Activated CD4-positive, alpha-beta T cell treated with anti-CD3 and anti-CD28 coated beads for 36 hours (primary cell): ENCODE measurements around the gene COL4A4. TPM values are rescaled to one million over a fixed set of nuclear protein-coding genes. Genes with fewer than 3 reads are reported as not detected.

Source experiments
- ATAC-seq: fragments of 200-7000 bp; cut with Tn5 transposase; one replicate; pipeline ENCODE4 v1.10.0; 2021; ENCODE audit warnings: mild to moderate bottlenecking, moderate library complexity
- CTCF ChIA-PET: fragments of 350-600 bp; sonication (Branson Sonifier 250); formaldehyde crosslinking; loops from one replicate; lab custom pipeline; 2021; ENCODE audit warnings: antibody characterized with exemption; lab: Charles Lee
- POLR2A ChIA-PET: fragments of 350-600 bp; sonication (Branson Sonifier 250); formaldehyde crosslinking; loops from one replicate; lab custom pipeline; 2021; ENCODE audit warnings: antibody characterized with exemption, inconsistent platforms; lab: Charles Lee
- DNase-seq: peaks from one replicate; pipeline ENCODE4 v3.0.0-alpha.2; 2020
- H3K27ac Mint-ChIP-seq: one replicate; pipeline ENCODE4 v1.8.0; 2021; ENCODE audit warnings: mixed read lengths
- H3K27me3 Mint-ChIP-seq: one replicate; pipeline ENCODE4 v1.8.0; 2021; ENCODE audit warnings: mixed read lengths
- H3K36me3 Mint-ChIP-seq: one replicate; pipeline ENCODE4 v1.8.0; 2021; ENCODE audit warnings: low read depth, mixed read lengths
- H3K4me1 Mint-ChIP-seq: one replicate; pipeline ENCODE4 v1.8.0; 2021; ENCODE audit warnings: mixed read lengths
- H3K4me3 Mint-ChIP-seq: one replicate; pipeline ENCODE4 v1.8.0; 2021; ENCODE audit warnings: mild to moderate bottlenecking, moderate library complexity, mixed read lengths
- H3K9me3 Mint-ChIP-seq: one replicate; pipeline ENCODE4 v1.8.0; 2021; ENCODE audit warnings: low read depth, mixed read lengths
- intact Hi-C, 2 experiments: fragments of 100-400 bp; cut with DNase I in 1 of 2; cut with micrococcal nuclease in 1 of 2; formaldehyde crosslinking; loops; one replicate each; pipeline versions ENCODE4 v1.14.2 to v1.15.1; 2022 to 2024; cut with DNase I, micrococcal nuclease
- total RNA-seq, 2 experiments: library from RNA; stranded (reverse); gene quantifications; one replicate each; pipeline ENCODE4 v1.2.3, GENCODE V29; 2021

Gene COL4A4
- total RNA-seq, 2 experiments from 2014 or later = not detected

DNA sequence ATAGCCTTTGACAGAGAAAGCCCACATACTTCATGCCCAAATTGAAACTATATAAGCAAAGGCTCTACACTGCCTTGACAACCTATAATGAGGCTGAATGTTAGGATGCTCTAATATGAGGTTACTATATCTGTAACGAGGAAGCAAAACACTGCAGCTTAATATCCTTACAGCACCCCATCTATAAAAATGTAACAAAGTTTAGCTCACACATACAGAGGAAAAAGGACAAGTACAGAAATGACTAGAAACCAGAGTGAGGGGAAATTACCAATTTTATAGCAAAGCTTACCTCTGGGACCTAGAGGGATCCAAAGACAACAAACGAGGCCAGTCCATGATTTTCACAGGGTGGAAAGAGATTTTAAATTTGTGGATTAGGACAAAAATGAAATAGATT is 138.5 kb downstream of the COL4A4 start:
- ChIA-PET CTCF (interaction anchor here (0.6 kb wide), 1 partner anchor 104 kb away, joined by 3 read pairs; no protein-coding TSS in a partner anchor), POLR2A (interaction anchor here (0.7 kb wide), 1 partner anchor 604 kb away, joined by 3 read pairs; no protein-coding TSS in a partner anchor)
- no peak for ATAC-seq
- Mint-ChIP-seq H3K27ac (no peak overlapping the region), H3K4me3 (no peak overlapping the region), H3K9me3 (no peaks in the 10 kb centered on the region), H3K36me3 (no peaks in the 10 kb centered on the region), H3K27me3 (peaks cover 3% of the 10 kb centered on the region), H3K4me1 (no peaks in the 10 kb centered on the region)
- DNase-seq = no peak
- intact Hi-C loops = no loop called here

DNA sequence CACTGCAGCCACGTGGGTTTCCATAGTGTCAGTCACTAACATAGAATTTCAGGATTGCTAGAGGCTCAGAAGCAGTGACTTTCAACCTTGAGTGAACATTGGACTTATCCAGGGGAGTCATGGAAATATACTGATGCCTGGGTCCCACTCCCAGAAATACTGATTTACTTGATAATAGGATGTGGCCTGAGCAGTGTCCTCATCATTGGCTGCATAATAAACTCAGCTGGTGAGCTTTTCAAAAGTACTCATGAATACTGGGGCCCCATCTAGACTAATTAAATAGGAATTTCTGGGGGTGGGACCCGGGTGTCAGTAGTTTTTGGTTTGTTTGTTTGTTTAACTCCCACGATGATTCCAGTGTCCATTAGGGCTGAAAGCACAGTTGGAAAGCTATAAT is 141.4 kb downstream of the COL4A4 start:
- Mint-ChIP-seq H3K27me3 (peaks cover 6% of the 10 kb centered on the region), H3K27ac (no peak overlapping the region), H3K4me1 (no peaks in the 10 kb centered on the region), H3K9me3 (no peaks in the 10 kb centered on the region), H3K4me3 (no peak overlapping the region), H3K36me3 (no peaks in the 10 kb centered on the region)
- POLR2A ChIA-PET = no interaction called here
- ATAC-seq (no peak), DNase-seq (no peak)
- intact Hi-C loops = no loop called here
- CTCF ChIA-PET = interaction anchor here (0.7 kb wide), 1 partner anchor 925 kb away, joined by 3 read pairs; no protein-coding TSS in a partner anchor

DNA sequence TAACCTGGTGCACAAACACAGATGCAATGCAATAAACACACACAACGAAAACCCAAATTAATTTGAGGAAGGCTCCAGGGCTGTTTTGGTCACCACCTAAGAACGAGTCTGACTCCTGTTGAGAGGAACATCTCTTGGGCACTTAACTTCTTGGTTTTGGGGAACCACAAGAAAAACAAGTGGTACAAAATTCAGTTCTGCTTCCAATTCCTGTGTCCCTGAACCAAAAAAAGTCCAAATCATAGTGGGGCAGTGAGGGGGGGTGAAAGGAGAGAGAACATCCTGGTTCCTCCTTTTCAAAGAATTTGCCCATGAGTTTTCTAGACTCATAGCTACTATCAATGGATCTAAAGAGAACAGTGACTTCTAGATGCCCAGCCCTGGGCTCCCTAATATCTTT is 143.6 kb downstream of the COL4A4 start:
- POLR2A ChIA-PET = no interaction called here

DNA sequence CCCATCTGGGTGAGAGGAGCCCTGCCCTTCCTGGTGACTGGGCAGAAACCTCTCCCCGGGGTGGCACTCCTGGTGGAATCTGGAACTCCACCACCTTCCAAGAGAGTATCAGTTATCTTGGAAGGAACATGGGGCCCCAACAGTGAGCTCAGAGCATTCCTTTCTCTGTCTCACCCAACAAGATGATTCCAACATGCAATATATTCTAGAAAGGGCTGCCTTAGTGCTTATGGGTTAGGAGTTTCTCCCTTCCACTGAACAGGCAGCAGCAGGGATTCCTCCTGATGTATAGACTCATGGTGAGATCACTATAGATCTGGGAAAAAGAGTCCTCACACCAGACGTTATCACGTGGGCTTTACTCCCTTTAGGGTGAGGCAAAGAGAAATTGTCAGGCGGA is 147.1 kb downstream of the COL4A4 start:
- ChIA-PET CTCF (no interaction called here), POLR2A (no interaction called here)
- Mint-ChIP-seq H3K4me1 (no peaks in the 10 kb centered on the region), H3K4me3 (no peak overlapping the region), H3K36me3 (no peaks in the 10 kb centered on the region), H3K27me3 (peaks cover 14% of the 10 kb centered on the region), H3K9me3 (no peaks in the 10 kb centered on the region), H3K27ac (no peak overlapping the region)
- ATAC-seq = no peak
- intact Hi-C loops = no loop called here
- no peak for DNase-seq

More for the DNA sequence above, 143.6 kb downstream of the COL4A4 start:
- no peaks in the 10 kb centered on the region for H3K36me3 Mint-ChIP-seq
- no peak overlapping the region for H3K27ac Mint-ChIP-seq
- CTCF ChIA-PET = interaction anchor here (0.7 kb wide), 1 partner anchor 30 kb away, joined by 3 read pairs; no protein-coding TSS in a partner anchor
- peaks cover 10% of the 10 kb centered on the region for H3K27me3 Mint-ChIP-seq
- no peaks in the 10 kb centered on the region for H3K4me1 Mint-ChIP-seq
- no peak overlapping the region for H3K4me3 Mint-ChIP-seq
- ATAC-seq (no peak), DNase-seq (no peak)
- H3K9me3 Mint-ChIP-seq = no peaks in the 10 kb centered on the region
- intact Hi-C loops = no loop called here

DNA sequence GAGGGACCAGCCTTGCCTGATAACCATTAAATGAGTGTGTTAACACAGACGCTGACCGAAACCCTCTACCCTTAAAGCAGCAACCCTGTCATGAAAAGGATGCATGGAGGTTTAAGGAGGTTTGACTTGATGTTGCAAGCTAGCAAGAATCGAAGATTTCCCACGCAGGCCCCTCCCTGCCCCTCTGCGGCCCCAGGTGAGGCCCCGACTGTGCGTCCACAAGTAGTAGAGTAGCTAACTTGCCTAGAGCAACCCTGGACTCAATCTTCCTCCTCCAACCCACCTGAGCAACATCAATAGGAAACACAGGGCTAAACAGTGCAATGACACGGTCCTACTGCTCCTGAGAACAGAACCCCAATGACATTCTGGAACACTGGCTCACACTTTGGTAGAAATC is 150.1 kb downstream of the COL4A4 start:
- Mint-ChIP-seq H3K36me3 (no peaks in the 10 kb centered on the region), H3K27ac (no peak overlapping the region), H3K4me3 (no peak overlapping the region), H3K4me1 (no peaks in the 10 kb centered on the region), H3K9me3 (no peaks in the 10 kb centered on the region), H3K27me3 (peaks cover 8% of the 10 kb centered on the region)
- no peak for DNase-seq
- ATAC-seq = no peak
- intact Hi-C loops = no loop called here
- POLR2A ChIA-PET = no interaction called here
- CTCF ChIA-PET = no interaction called here

DNA sequence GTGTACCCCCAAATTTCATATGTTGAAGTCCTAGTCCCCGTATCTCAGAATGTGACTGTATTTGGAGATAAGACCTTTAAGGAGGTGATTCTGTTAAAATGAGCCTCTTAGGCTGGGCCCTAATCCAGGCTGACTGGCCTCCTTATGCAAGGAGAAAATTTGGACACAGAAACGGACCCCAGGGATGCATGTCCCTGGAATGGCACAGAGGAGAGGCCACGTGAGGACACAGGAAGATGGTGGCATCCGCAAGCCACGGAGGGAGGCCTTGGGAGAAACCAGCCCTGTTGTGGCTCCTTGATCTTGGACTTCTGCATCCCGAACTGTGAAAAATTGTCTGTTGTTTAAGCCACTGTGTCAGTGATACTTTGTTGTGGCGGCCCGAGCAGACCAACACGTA is 150.7 kb downstream of the COL4A4 start:
- peaks cover 8% of the 10 kb centered on the region for H3K27me3 Mint-ChIP-seq
- ATAC-seq = no peak
- H3K4me1 Mint-ChIP-seq = no peaks in the 10 kb centered on the region
- no peaks in the 10 kb centered on the region for H3K36me3 Mint-ChIP-seq
- intact Hi-C loops = no loop called here
- ChIA-PET POLR2A (no interaction called here), CTCF (no interaction called here)
- no peak overlapping the region for H3K4me3 Mint-ChIP-seq
- no peak for DNase-seq
- no peaks in the 10 kb centered on the region for H3K9me3 Mint-ChIP-seq
- H3K27ac Mint-ChIP-seq = no peak overlapping the region

DNA sequence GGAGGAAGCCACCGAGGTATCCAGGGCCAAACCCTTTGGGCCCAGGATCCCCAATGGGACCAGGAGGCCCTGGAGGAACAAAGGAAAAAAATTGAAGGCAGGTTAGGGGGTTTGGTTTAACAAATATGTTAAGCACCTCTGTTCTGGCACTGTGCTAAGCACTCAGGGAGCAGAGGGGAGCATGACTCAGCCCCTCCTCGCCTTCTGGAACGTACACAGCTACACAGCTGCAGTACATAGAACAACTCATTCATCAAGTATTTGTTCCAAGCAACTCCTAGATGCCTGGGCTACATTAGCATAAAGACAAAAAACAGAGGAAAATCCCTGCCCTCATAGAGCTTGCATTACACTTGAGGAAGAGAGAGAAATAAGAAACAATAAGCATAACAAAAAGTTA is 153.6 kb downstream of the COL4A4 start:
- intact Hi-C loops = no loop called here
- ChIA-PET POLR2A (no interaction called here), CTCF (no interaction called here)
- Mint-ChIP-seq H3K27me3 (peaks cover 4% of the 10 kb centered on the region), H3K36me3 (no peaks in the 10 kb centered on the region), H3K4me1 (no peaks in the 10 kb centered on the region), H3K9me3 (no peaks in the 10 kb centered on the region), H3K4me3 (no peak overlapping the region), H3K27ac (no peak overlapping the region)
- DNase-seq (no peak), ATAC-seq (no peak)

DNA sequence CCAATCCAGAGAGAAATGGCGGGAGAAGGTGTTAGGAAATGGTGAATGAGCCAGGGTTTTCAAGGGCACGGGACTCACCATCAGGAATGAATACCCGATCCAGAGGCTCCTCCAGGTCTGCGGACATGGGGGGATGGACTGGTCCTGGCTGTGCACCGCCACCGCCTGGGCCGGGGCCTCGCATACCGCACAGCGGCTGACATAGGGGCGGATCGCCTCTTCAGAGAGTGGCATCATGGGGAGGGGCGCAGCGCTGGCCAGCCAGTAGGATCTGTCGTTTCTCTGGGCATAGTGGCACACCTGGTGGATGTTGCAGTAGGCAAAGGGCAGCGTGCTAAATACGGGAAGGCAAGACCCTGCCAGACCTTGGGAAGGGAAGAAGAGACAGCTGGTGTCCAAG is 156.1 kb downstream of the COL4A4 start:
- intact Hi-C loops = no loop called here
- ATAC-seq (no peak), DNase-seq (no peak)
- no peak overlapping the region for H3K27ac Mint-ChIP-seq
- ChIA-PET CTCF (no interaction called here), POLR2A (no interaction called here)
- H3K9me3 Mint-ChIP-seq = no peaks in the 10 kb centered on the region
- no peaks in the 10 kb centered on the region for H3K4me1 Mint-ChIP-seq
- no peak overlapping the region for H3K4me3 Mint-ChIP-seq
- no peaks in the 10 kb centered on the region for H3K36me3 Mint-ChIP-seq
- H3K27me3 Mint-ChIP-seq = no peaks in the 10 kb centered on the region

DNA sequence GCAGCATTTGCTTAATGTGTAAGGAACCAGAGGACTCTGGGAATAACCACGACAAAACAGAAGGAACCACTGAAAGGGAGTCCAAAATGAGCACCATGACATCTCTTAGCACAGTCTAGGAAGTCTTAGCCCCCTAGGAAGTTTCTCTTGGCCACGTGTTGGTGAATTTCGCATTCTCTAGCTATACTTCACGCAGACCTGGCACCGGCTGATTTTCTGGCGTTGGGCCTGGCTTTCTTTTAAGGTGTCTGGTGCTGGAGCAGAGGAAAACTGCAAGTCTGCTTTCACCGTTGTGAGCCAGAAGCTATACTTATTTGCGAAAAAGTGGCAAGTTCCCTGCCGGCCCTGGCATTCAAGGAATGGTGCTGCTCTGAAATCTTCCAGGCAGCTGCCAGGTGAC is 156.9 kb downstream of the COL4A4 start:
- POLR2A ChIA-PET = no interaction called here

DNA sequence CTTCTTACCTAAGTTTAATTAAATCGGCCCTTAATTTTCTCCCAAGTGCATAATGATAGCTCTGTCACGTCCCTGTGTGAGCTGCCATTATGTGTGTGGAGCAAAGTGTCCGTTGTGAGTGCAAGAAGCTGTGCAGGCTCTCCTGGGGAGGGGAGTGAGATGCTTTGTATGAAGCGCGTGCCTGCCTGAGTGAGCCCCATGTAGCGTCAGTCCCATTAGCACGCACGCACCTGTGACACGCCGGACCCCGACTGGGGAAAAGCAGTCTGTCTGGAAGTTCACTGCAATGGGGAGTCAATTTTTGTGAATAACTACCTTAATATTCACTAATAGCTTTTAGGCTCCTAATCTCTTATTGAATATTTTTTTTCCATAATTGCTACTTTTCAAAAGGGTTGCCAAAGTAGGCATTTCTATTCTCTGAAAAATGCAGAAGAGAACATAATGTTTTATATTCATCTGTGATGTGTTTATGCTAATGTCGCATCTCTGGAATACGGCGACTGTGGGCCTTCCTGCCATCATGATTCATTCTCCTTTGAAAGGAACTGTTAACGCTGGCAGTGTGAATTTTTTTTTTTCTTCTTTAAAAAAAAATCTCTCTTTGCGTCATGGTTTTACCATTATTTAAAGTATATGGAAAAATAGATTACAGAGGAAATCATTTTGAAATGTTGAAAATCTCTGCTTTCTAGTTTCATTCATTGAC is 157.7 kb downstream of the COL4A4 start:
- Mint-ChIP-seq H3K36me3 (no peaks in the 10 kb centered on the region), H3K27me3 (no peaks in the 10 kb centered on the region), H3K9me3 (no peaks in the 10 kb centered on the region), H3K4me1 (no peaks in the 10 kb centered on the region), H3K4me3 (no peak overlapping the region), H3K27ac (no peak overlapping the region)
- ATAC-seq (no peak), DNase-seq (no peak)
- ChIA-PET POLR2A (no interaction called here), CTCF (no interaction called here)
- intact Hi-C loops = no loop called here

More for the DNA sequence above, 156.9 kb downstream of the COL4A4 start:
- no peak overlapping the region for H3K4me3 Mint-ChIP-seq
- H3K27ac Mint-ChIP-seq = no peak overlapping the region
- DNase-seq (no peak), ATAC-seq (no peak)
- no peaks in the 10 kb centered on the region for H3K27me3 Mint-ChIP-seq
- CTCF ChIA-PET = no interaction called here
- H3K9me3 Mint-ChIP-seq = no peaks in the 10 kb centered on the region
- intact Hi-C loops = no loop called here
- H3K36me3 Mint-ChIP-seq = no peaks in the 10 kb centered on the region
- H3K4me1 Mint-ChIP-seq = no peaks in the 10 kb centered on the region

DNA sequence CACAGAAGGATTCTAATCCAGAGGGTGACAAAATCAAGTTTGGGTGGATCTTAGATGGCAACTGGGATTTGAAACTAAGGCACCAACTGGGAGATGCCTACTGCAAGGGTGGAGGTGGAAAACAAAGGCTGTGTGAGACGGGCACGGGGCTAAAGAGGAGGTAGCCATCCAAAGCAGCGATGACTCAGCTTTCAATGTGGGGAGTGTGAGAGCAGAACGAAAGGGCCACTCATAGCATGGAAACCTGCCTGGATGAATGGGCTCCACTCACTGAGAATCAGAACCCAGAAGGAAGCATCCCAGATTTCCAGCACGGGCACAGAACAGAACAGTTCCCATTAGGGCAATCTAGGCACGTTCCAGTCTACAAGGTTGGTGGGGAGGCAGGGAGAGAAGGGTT is 159.5 kb downstream of the COL4A4 start:
- H3K27me3 Mint-ChIP-seq = no peaks in the 10 kb centered on the region
- no peak overlapping the region for H3K27ac Mint-ChIP-seq
- H3K4me1 Mint-ChIP-seq = no peaks in the 10 kb centered on the region
- ChIA-PET POLR2A (no interaction called here), CTCF (no interaction called here)
- H3K9me3 Mint-ChIP-seq = no peaks in the 10 kb centered on the region
- DNase-seq = no peak
- intact Hi-C loops = no loop called here
- ATAC-seq = no peak
- H3K36me3 Mint-ChIP-seq = peaks cover 11% of the 10 kb centered on the region
- no peak overlapping the region for H3K4me3 Mint-ChIP-seq

DNA sequence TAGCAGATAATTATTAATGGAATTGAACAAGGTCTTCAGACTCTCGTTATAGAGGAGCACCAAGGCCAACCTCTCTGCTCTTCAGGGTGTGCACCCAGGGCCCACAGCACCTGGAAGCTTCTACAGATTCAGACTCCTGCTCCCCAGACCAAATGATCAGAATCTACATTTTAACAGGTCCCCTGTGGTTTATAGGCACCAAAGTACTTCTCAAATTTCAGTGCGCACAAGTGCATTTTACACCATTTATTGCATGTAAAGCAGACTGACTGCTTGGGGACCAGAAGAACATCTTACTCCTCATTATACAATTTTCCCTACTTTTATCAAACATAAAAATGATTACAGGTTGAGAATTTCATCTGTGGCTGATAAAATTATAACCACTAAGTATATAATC is 163.9 kb downstream of the COL4A4 start:
- CTCF ChIA-PET = no interaction called here

More for the DNA sequence above, 163.9 kb downstream of the COL4A4 start:
- POLR2A ChIA-PET = no interaction called here
- Mint-ChIP-seq H3K27ac (no peak overlapping the region), H3K9me3 (peaks cover 6% of the 10 kb centered on the region), H3K4me1 (peaks cover 10% of the 10 kb centered on the region), H3K36me3 (peaks cover 40% of the 10 kb centered on the region), H3K27me3 (no peaks in the 10 kb centered on the region), H3K4me3 (no peak overlapping the region)
- intact Hi-C loops = no loop called here
- ATAC-seq (no peak), DNase-seq (no peak)
